ENCODE measurements around the gene PDGFC.
A peak's percentile ranks its signal among the peaks of the same experiment; 100 is the strongest.

The PDGFC gene

GRCh38 chr4:156971676-156972378, at the start of gene PDGFC:
Gene PDGFC (minus strand): TSS chr4:156971799. CDS start chr4:156970903, 896 bp downstream.
- peak; percentile 70 for DNase-seq (ENCODE audit: low read depth)

- no peak for DNase-seq (ENCODE audit: low read depth)
Observed at GRCh38 chr4:157020882-157021281, 49.3 kb upstream of the PDGFC start.

- no peak for DNase-seq (ENCODE audit: low read depth)
Observed at GRCh38 chr4:157018920-157019490, 47.4 kb upstream of the PDGFC start.

- peak; percentile 26 for DNase-seq (ENCODE audit: low read depth)
Observed at GRCh38 chr4:157014621-157015591, 43.3 kb upstream of the PDGFC start.

- no peak for DNase-seq (ENCODE audit: low read depth)
Observed at GRCh38 chr4:157013656-157014055, 42.1 kb upstream of the PDGFC start.

GRCh38 chr4:157012781-157013180, 41.2 kb upstream of the PDGFC start:
- no peak for DNase-seq (ENCODE audit: low read depth)

- DNase-seq (ENCODE audit: low read depth): no peak
Observed at GRCh38 chr4:157012296-157012695, 40.7 kb upstream of the PDGFC start.

- no peak for DNase-seq (ENCODE audit: low read depth)
Observed at GRCh38 chr4:157010630-157011029, 39.0 kb upstream of the PDGFC start.

DNA sequence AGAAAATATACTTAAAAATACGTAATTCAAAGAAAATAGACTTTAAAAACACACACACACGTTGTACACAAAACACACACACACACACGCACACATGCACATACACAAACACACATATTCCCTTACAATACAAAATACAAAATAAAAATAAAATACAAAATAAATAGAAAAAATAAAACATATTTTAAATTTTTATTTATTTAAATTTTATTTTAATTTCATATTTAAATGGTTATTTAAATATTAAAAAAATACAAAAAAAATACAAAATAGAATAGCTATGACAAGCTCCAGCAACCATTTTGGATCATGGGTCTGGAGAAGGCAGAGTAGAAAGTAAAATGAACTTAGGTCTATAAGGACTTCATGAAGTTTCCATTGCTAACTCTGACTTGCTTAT, 34.2 kb upstream of the PDGFC start:
- DNase-seq (ENCODE audit: low read depth): no peak

- DNase-seq (ENCODE audit: low read depth): no peak
Observed at GRCh38 chr4:157005193-157005592, 33.6 kb upstream of the PDGFC start.

DNA sequence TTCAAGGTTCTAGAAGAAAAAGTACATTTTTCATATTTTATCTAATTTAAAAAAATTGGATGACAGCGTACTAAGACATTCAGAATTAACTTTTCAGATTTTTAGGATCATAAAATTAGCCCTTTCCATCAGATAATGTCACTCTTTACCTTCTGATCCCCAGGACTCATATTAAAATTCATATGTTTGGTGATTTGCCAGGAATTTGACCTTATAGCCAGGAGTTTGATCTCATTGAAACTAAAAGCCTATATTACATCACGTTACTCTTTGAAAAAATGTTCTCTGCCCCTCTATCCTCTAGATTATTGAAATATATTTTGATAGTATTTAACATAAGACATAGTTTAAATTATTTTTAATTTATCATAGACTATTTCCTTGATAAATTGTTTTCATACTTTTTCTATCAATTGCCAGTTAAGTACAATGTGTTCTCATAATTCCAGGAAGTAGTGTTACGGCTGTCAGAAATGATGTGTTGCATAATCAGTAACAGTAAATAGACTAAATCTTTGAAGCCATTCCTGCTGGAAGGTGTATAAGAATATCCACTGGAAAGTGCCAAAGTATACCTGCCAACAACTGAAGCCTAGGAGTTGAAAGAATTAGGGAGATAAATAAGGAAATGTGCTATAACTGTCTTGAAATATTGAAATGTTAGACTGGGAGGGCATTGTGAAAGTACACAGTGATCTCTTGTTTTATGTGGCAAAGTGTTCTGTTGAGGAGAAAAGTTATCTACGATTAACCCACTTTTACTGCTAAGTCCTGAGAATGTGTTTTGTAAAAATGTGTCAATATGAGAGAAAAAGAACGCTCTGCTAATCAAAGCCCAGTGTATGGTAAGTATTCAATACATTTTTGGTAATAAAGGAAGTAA, 32.9 kb upstream of the PDGFC start:
- DNase-seq (ENCODE audit: low read depth): no peak

- no peak for DNase-seq (ENCODE audit: low read depth)
Observed at GRCh38 chr4:156999175-156999517, 27.5 kb upstream of the PDGFC start.

DNA sequence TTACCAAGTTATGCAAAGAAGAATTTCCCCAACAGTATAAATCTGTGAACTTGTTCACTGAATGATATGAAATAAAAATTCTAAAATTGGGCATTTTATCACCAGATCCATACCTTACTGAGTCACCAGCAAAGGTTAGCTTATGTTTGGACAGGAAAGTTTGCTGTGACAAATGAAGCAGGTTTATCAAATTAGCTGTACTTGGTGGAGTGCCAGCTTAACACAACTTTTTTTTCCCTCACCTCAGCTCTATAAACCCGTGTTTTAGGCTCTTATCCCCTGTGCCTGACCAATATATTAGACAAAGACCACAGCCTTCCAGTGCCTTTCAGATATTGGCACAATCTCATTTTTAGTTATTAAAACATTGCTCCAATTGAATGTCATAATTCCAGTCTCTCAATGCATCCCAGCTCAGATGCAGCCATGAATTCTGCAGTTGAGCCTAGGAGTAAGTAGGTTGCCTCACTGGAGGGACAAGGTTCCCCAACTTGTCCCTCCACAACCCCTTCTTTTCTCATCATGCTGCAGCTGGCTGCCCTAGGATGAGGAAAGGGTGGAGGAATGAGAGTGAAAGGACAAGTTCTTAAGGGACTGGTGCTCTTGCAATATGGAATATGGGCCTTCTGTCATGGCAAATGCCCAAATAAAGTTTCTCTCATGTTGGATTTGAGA, 27.0 kb upstream of the PDGFC start:
- no peak for DNase-seq (ENCODE audit: low read depth)

GRCh38 chr4:156992943-156993342, 21.3 kb upstream of the PDGFC start:
- DNase-seq (ENCODE audit: low read depth): no peak

DNA sequence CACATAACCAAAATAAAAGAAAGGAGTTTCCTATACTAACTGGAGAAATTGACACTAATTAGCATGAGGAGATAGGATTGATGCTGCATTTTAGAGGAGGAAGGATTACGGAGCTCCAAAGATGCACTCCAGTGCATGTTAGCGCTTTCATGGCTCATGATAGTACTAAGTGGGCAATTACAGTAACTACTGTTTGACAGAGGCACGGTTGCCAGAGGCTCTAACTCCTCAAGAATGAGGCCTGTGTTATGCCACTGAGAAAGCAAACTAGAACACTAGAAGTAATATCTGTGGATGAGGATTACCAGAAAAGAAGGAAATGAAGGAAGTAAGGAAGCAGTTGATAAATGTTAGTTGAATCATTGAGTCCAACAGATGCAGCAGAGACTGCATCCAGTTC, 19.6 kb upstream of the PDGFC start:
- no peak for DNase-seq (ENCODE audit: low read depth)

DNA sequence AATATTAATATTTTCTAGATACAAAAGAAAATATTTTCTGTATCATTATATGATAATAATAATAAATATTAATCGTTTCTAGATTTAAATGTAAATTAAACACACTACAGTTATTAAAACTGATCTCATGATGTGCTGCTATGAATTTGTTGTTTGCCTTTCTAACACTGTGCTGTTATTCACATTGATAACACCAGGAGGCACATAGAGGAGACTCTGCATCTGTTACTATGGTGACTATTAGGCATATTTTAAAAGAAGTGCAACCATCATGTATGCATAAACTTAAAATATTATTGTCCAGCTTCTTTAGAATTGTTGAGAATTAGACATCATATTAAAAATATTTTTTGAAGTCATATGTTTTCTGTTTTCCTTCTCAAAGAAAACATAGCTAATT, 11.8 kb upstream of the PDGFC start:
- no peak for DNase-seq (ENCODE audit: low read depth)

DNA sequence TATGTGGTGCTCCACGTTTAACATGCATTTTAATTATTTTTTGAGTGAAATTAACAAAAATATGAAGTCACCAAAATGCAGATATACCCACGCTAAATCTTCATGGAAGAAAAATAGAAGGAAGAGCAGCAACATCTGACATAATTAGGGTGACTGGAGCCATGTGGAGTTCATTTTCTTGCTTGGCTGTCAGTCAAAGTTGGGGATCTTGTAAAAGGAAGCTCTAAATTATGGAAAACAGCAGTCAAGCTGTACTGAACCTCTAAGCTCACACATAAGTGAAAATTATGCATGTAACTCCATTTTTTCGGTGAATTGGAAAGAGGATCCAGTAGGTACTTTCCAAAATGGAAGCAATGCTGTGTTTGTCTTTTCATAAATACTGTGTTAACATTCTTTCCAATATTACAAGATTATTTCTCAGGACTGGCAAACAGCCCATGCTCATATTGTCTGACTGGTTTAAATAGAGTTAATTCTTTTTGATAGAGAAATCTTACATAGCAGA, 9.7 kb upstream of the PDGFC start:
- no peak for DNase-seq (ENCODE audit: low read depth)

- DNase-seq (ENCODE audit: low read depth): no peak
Observed at GRCh38 chr4:156977435-156978160, 6.0 kb upstream of the PDGFC start.

GRCh38 chr4:156976147-156976546, 4.5 kb upstream of the PDGFC start:
- DNase-seq (ENCODE audit: low read depth): no peak

DNA sequence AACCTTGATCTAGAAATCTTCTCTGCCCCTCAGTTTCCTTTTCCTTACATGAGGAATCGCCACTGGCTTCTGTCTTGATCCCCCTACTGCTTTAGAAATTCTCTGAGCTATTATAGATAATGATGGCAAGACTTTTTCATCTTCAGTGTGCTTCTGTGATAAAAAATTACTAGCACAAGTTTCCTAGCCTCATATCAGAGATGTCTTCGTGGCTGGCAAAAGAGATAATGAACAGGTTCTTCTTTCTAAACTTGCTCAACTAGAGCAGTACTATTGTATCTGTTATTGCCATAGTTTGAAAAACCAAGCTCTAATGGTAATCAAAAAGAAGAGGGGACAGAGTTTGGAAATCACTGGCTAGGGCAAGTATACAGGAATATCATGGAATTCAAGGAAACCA, 4.1 kb upstream of the PDGFC start:
- no peak for DNase-seq (ENCODE audit: low read depth)

GRCh38 chr4:156974264-156974663, 2.7 kb upstream of the PDGFC start:
- DNase-seq (ENCODE audit: low read depth): no peak

All from CMK (cell line).